H1 (cell line): ENCODE measurements around the gene PHF13. TPM values are rescaled to one million over a fixed set of nuclear protein-coding genes. Genes with fewer than 3 reads are reported as not detected.

Experiments
- CTCF ChIA-PET: fragments of 300-600 bp; sonication (Branson Sonifier 250); formaldehyde crosslinking; loops from one replicate; lab custom pipeline; 2021; ENCODE audit not compliant: partially characterized antibody; lab: Charles Lee
- POLR2A ChIA-PET: fragments of 300-600 bp; sonication (Branson Sonifier 250); formaldehyde crosslinking; loops from one replicate; lab custom pipeline; 2021; ENCODE audit warnings: inconsistent platforms; ENCODE audit not compliant: partially characterized antibody; lab: Charles Lee
- DNase-seq, 2 experiments: peaks; one replicate each; pipeline versions ENCODE4 v3.0.0 to v3.0.0-alpha.2; 2010 to 2022; ENCODE audit warnings: low spot score in 2 of 2, low read depth in 1 of 2, mixed read lengths in 1 of 2
- FAIRE-seq: peaks from 2 replicates; lab custom pipeline; 2011; peaks lifted over from hg19 to GRCh38; lab: Jason Lieb, UNC
- H2AFZ ChIP-seq: 2 replicates; pipeline ENCODE4 v1.8.1; 2012; ENCODE audit warnings: low read length, inconsistent platforms
- H2AK5ac ChIP-seq: 2 replicates; pipeline ENCODE4 v1.6.1; 2013; ENCODE audit warnings: low read depth, low read length
- H2BK120ac ChIP-seq: replicated peaks from 2 replicates; pipeline ENCODE3; 2013; ENCODE audit warnings: low read depth, low read length, inconsistent platforms
- H2BK12ac ChIP-seq: 2 replicates; pipeline ENCODE4 v1.6.1; 2013; ENCODE audit warnings: low read depth, low read length
- H2BK15ac ChIP-seq: 2 replicates; pipeline ENCODE4 v1.6.1; 2013; ENCODE audit warnings: low read length
- H2BK20ac ChIP-seq: 2 replicates; pipeline ENCODE4 v1.6.1; 2013; ENCODE audit warnings: low read length
- H2BK5ac ChIP-seq: 2 replicates; pipeline ENCODE4 v1.6.1; 2013; ENCODE audit warnings: low read depth, low read length
- H3K14ac ChIP-seq: 2 replicates; pipeline ENCODE4 v1.6.1; 2013; ENCODE audit warnings: inconsistent platforms; ENCODE audit not compliant: insufficient read length
- H3K18ac ChIP-seq: 2 replicates; pipeline ENCODE4 v1.6.1; 2013; ENCODE audit warnings: low read length; ENCODE audit errors: extremely low read depth
- H3K23ac ChIP-seq: 2 replicates; pipeline ENCODE4 v1.6.1; 2013; ENCODE audit warnings: inconsistent platforms; ENCODE audit not compliant: insufficient read length
- H3K23me2 ChIP-seq: 2 replicates; pipeline ENCODE4 v1.6.1; 2013; ENCODE audit warnings: low read depth, low read length
- H3K27ac ChIP-seq: 2 replicates; pipeline ENCODE4 v1.6.1; 2011; ENCODE audit warnings: low read depth, low read length, inconsistent platforms
- H3K27me3 ChIP-seq, 4 experiments: replicated peaks in 1 of 4; 1 replicate in 1 of 4; 2 replicates in 3 of 4; pipeline versions ENCODE4 v1.6.1 to v1.8.1; 2011 to 2013; ENCODE audit warnings: low read length in 3 of 4, mild to moderate bottlenecking in 3 of 4, inconsistent platforms in 2 of 4, mixed read lengths in 2 of 4, moderate library complexity in 1 of 4; ENCODE audit not compliant: control insufficient read depth in 3 of 4, insufficient read depth in 3 of 4; ENCODE audit errors: extremely low read depth in 1 of 4
- H3K36me3 ChIP-seq, 4 experiments: 2 replicates each; pipeline versions ENCODE4 v1.6.1 to v1.8.1; 2011 to 2013; ENCODE audit warnings: mild to moderate bottlenecking in 4 of 4, low read length in 3 of 4, moderate library complexity in 2 of 4, control low read depth in 1 of 4, inconsistent platforms in 1 of 4; ENCODE audit not compliant: insufficient read depth in 4 of 4, control insufficient read depth in 2 of 4
- H3K4ac ChIP-seq: replicated peaks from 2 replicates; pipeline ENCODE3; 2013; ENCODE audit warnings: low read length, low read depth, mixed read lengths, inconsistent platforms; ENCODE audit not compliant: insufficient read length
- H3K4me1 ChIP-seq, 4 experiments: replicated peaks in 1 of 4; 1 replicate in 1 of 4; 2 replicates in 3 of 4; pipeline versions ENCODE4 v1.6.1 to v1.8.1; 2011 to 2013; ENCODE audit warnings: low read length in 3 of 4, inconsistent platforms in 2 of 4, mixed read lengths in 1 of 4; ENCODE audit not compliant: insufficient read depth in 4 of 4, control insufficient read depth in 3 of 4
- H3K4me2 ChIP-seq, 2 experiments: 2 replicates each; pipeline versions ENCODE4 v1.6.1 to v1.8.1; 2011 to 2013; ENCODE audit warnings: low read depth in 2 of 2, low read length in 2 of 2, control low read depth in 1 of 2, inconsistent platforms in 1 of 2, mild to moderate bottlenecking in 1 of 2; ENCODE audit not compliant: insufficient read depth in 1 of 2
- H3K4me3 ChIP-seq, 4 experiments: fragments of 200-600, 300-600 bp in 1 of 4; sonication (generic), shearing (Covaris generic), sonication (Bioruptor Twin) in 1 of 4; 2 replicates each; pipeline versions ENCODE4 v1.5.1 to v1.8.1; 2011 to 2016; ENCODE audit warnings: low read length in 4 of 4, low read depth in 3 of 4, control low read depth in 2 of 4, inconsistent platforms in 2 of 4, mild to moderate bottlenecking in 2 of 4, mixed read lengths in 1 of 4, moderate library complexity in 1 of 4; ENCODE audit not compliant: insufficient read depth in 2 of 4; ENCODE audit errors: extremely low read depth in 1 of 4
- H3K56ac ChIP-seq: replicated peaks from 2 replicates; pipeline ENCODE3; 2013; ENCODE audit warnings: low read depth, mild to moderate bottlenecking, mixed read lengths, low read length, inconsistent platforms; ENCODE audit not compliant: insufficient read length
- H3K79me1 ChIP-seq: 2 replicates; pipeline ENCODE4 v1.6.1; 2013; ENCODE audit warnings: low read depth, low read length, control low read depth
- H3K79me2 ChIP-seq, 2 experiments: 2 replicates each; pipeline versions ENCODE4 v1.6.1 to v1.8.1; 2012 to 2013; ENCODE audit warnings: low read length in 2 of 2, mild to moderate bottlenecking in 2 of 2, inconsistent platforms in 1 of 2; ENCODE audit not compliant: insufficient read depth in 2 of 2, control insufficient read depth in 1 of 2
- H3K9ac ChIP-seq, 4 experiments: replicated peaks in 1 of 4; 1 replicate in 1 of 4; 2 replicates in 3 of 4; pipeline versions ENCODE4 v1.6.1 to v1.8.1; 2011 to 2013; ENCODE audit warnings: low read depth in 3 of 4, low read length in 3 of 4, control low read depth in 2 of 4, mild to moderate bottlenecking in 2 of 4, moderate library complexity in 2 of 4, inconsistent platforms in 1 of 4; ENCODE audit errors: extremely low read depth in 1 of 4
- H3K9me3 ChIP-seq, 2 experiments: 2 replicates each; pipeline versions ENCODE4 v1.6.1 to v1.8.1; 2012 to 2013; ENCODE audit warnings: mild to moderate bottlenecking in 2 of 2, moderate library complexity in 2 of 2, control low read depth in 1 of 2, inconsistent platforms in 1 of 2, low read depth in 1 of 2, low read length in 1 of 2, mixed read lengths in 1 of 2; ENCODE audit not compliant: insufficient read depth in 2 of 2
- H4K20me1 ChIP-seq, 2 experiments: replicated peaks in 1 of 2; 2 replicates each; pipeline versions ENCODE3 to v1.8.1; 2011 to 2013; ENCODE audit warnings: inconsistent platforms in 2 of 2, low read length in 2 of 2, mild to moderate bottlenecking in 1 of 2; ENCODE audit not compliant: insufficient read depth in 2 of 2, control insufficient read depth in 1 of 2
- H4K5ac ChIP-seq: 2 replicates; pipeline ENCODE4 v1.6.1; 2013; ENCODE audit warnings: low read length, low read depth, mixed read lengths, inconsistent platforms; ENCODE audit not compliant: insufficient read length
- H4K8ac ChIP-seq: 2 replicates; pipeline ENCODE4 v1.8.0; 2013; ENCODE audit warnings: mild to moderate bottlenecking, moderate library complexity, low read length, inconsistent platforms; ENCODE audit not compliant: insufficient read depth; ENCODE audit errors: extremely low read depth
- H4K91ac ChIP-seq: replicated peaks from 2 replicates; pipeline ENCODE3; 2013; ENCODE audit warnings: low read length, mixed read lengths, inconsistent platforms; ENCODE audit not compliant: insufficient read length
- BCL11A ChIP-seq, 2 experiments: IDR thresholded peaks; one replicate each; pipeline ENCODE4 v1.6.1; 2011; ENCODE audit warnings: low read depth in 2 of 2, low read length in 2 of 2, mild to moderate bottlenecking in 2 of 2
- BRCA1 ChIP-seq: IDR thresholded peaks from 2 replicates; pipeline ENCODE4 v1.6.1; 2012; ENCODE audit warnings: low read depth, low read length, improper control_type of control experiment
- JUN ChIP-seq: IDR thresholded peaks from 2 replicates; pipeline ENCODE4 v1.6.1; 2011; ENCODE audit warnings: low read depth, mild to moderate bottlenecking, improper control_type of control experiment, low read length
- NRF1 ChIP-seq: IDR thresholded peaks from 2 replicates; pipeline ENCODE4 v1.6.1; 2011; ENCODE audit warnings: mild to moderate bottlenecking, low read depth, low read length, improper control_type of control experiment
- POLR2A ChIP-seq, 2 experiments: IDR thresholded peaks; 1 replicate in 1 of 2; 2 replicates in 1 of 2; pipeline ENCODE4 v1.6.1; 2011; ENCODE audit warnings: low read depth in 2 of 2, low read length in 2 of 2, mild to moderate bottlenecking in 2 of 2; ENCODE audit errors: control extremely low read depth in 1 of 2
- POU5F1 ChIP-seq: IDR thresholded peaks from 2 replicates; pipeline ENCODE4 v1.6.1; 2011; ENCODE audit warnings: low read depth, mild to moderate bottlenecking, low read length, moderate library complexity
- SP2 ChIP-seq: IDR thresholded peaks from 2 replicates; pipeline ENCODE4 v1.6.1; 2012; ENCODE audit warnings: mild to moderate bottlenecking, low read length, inconsistent platforms
- WGBS, 2 experiments: shearing (Covaris generic) in 1 of 2; methylation state at CpG; one replicate each; pipeline versions ENCODE4 v1.1.6 to v1.1.7; 2013 to 2015; ENCODE audit warnings: low lambda C conversion rate in 2 of 2, mixed read lengths in 2 of 2, inconsistent platforms in 1 of 2, low coverage in 1 of 2, missing lambda C conversion rate in 1 of 2; ENCODE audit not compliant: insufficient replicate concordance in 2 of 2, insufficient coverage in 1 of 2, insufficient read length in 1 of 2; ENCODE audit errors: extremely low coverage in 1 of 2, missing lambda C conversion rate in 1 of 2; 5-methylcytosine and 5-hydroxymethylcytosine counted together
- polyA plus RNA-seq, 7 experiments: library from polyadenylated mRNA; depleted of rRNA in 3 of 7; stranded (reverse) in 5 of 7; unstranded in 2 of 7; fragments of >200 nt in 5 of 7; fragments of 200-250 nt in 2 of 7; gene quantifications; 1 replicate in 5 of 7; 2 replicates in 1 of 7; 4 replicates in 1 of 7; pipeline versions ENCODE4 v1.2.1 to v1.2.3, GENCODE V29; 2011 to 2013; ENCODE audit warnings: missing spikeins in 2 of 7, mixed read lengths in 2 of 7
- total RNA-seq: library from RNA; stranded (reverse); fragmentation: NEBNext Ultra II Directional; extraction: Animal tissue kit (Norgen Biotek cat#: 25700); gene quantifications from 2 replicates; pipeline ENCODE4 v1.2.1, GENCODE V29; 2021

The PHF13 gene
- total and polyA plus RNA-seq, 2 of the 8 experiments (the other 6 are each of a cell fraction or from before 2014, with no cell fraction given): 11.7 to 39.6 TPM

DNA sequence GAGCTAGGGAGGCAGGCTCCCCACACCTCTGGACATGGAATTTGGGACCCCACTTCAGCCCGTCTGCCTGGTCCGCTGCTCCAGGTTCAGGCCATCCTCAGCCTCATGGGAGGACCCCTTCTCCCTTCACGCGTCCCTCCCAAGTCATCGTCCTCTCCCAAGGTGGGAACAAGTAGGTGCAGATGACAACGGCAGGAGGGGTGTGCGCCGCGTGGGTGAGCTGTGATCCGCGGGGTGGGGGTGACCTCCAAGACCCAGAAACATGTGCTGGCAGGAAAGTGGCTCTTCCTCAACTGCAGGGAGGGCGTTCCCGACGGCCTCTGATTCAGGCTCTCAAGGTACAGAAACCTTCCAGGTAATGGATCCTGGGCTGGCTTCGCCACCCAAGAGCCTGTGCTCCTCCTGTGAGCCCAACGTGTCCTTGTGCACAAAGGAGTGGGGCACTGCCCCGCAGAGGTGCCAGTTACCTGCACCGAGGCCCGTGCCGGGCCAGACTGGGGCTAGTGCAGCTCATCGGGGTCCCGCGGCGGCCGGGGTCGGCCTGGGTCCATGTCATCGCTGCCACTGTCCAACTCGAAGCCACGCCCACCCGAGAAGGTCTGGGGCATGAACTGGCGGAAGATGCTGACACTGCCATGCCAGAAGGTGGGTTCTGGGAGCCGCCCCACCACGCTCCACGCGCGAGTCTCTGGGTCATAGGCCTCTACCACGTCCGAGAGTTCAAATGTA is 20.5 kb upstream of the PHF13 start:
- H3K9ac ChIP-seq: no peak overlapping the region
- no peaks in the 10 kb centered on the region for H3K4me1 ChIP-seq
- no peak overlapping the region for H3K4me3 ChIP-seq
- H3K27ac ChIP-seq: no peak overlapping the region
- 95% methylated on average over 36 of the region's 38 CpGs; no CpG with 5 or more reads in 1 of the 2 experiments for WGBS, 2 experiments
- H3K36me3 ChIP-seq: peaks cover 3 to 54% (median 32%) of the 10 kb centered on the region in 4 experiments
- H3K23me2 ChIP-seq: no peaks in the 10 kb centered on the region
- H2AK5ac ChIP-seq: no peak overlapping the region
- no peak overlapping the region for H2BK15ac ChIP-seq
- no peak overlapping the region for H2BK5ac ChIP-seq
- no peak overlapping the region for H3K56ac ChIP-seq
- H2AFZ ChIP-seq: no peak overlapping the region
- FAIRE-seq (no peak), DNase-seq (no peak)
- H2BK12ac ChIP-seq: no peak overlapping the region
- H4K91ac ChIP-seq: no peak overlapping the region
- H3K23ac ChIP-seq: no peak overlapping the region
- no peaks in the 10 kb centered on the region for H3K9me3 ChIP-seq
- H3K79me1 ChIP-seq: no peaks in the 10 kb centered on the region
- no peak overlapping the region for H3K18ac ChIP-seq
- no peak overlapping the region for H2BK120ac ChIP-seq
- H4K20me1 ChIP-seq: peaks cover 13 to 40% of the 10 kb centered on the region in 2 experiments
- H3K79me2 ChIP-seq: peaks cover 0 to 16% of the 10 kb centered on the region in 2 experiments; a peak in 1 of 4 replicates
- no peak overlapping the region for H3K14ac ChIP-seq
- POLR2A ChIA-PET: interaction anchor here (0.9 to 17.4 kb wide), 4 partner anchors 7 to 46 kb away, joined by 3 to 196 read pairs (median 6); partner anchors contain the start of gene KLHL21
- no peaks in the 10 kb centered on the region for H3K27me3 ChIP-seq
- H4K8ac ChIP-seq: no peak overlapping the region
- H2BK20ac ChIP-seq: no peak overlapping the region
- no peak overlapping the region for H3K4ac ChIP-seq
- H3K4me2 ChIP-seq: no peak overlapping the region
- no peak for TF ChIP-seq NRF1
- no peak for TF ChIP-seq JUN
- TF ChIP-seq BCL11A (IDR thresholded peaks at IDR 0.05; ENCODE audit: low read depth in 2 of 2, low read length in 2 of 2): no peak
- 0 out of 3 replicates have a peak, but pooled peaks of 1 of the 2 experiments have one; percentile 37 for TF ChIP-seq POLR2A (IDR thresholded peaks at IDR 0.05; ENCODE audit: control extremely low read depth in 1 of 2, low read depth in 2 of 2, low read length in 2 of 2)
- no peak for TF ChIP-seq SP2
- TF ChIP-seq POU5F1: no peak
- TF ChIP-seq BRCA1: no peak
- no peak overlapping the region for H4K5ac ChIP-seq
- CTCF ChIA-PET: interaction anchor here (0.8 to 1.7 kb wide), 3 partner anchors 11 to 121 kb away, joined by 3 to 4 read pairs (median 4); no protein-coding TSS in a partner anchor
